SU-DHL-6 (cell line): ENCODE data around the gene ZFP69B.

Experiments
- H2AFZ ChIP-seq: fragments of 200-600 bp; sonication (generic); 2 replicates; pipeline ENCODE4 v1.6.1; 2014; ENCODE audit warnings: low read depth, mild to moderate bottlenecking, moderate library complexity, mixed read lengths, antibody characterized with exemption, low read length; ENCODE audit not compliant: severe bottlenecking
- H3F3A ChIP-seq: fragments of 200-600 bp; shearing (Covaris generic); 2 replicates; pipeline ENCODE4 v1.6.0; 2016; ENCODE audit warnings: antibody characterized with exemption, mild to moderate bottlenecking; ENCODE audit not compliant: insufficient read depth
- H3K27ac ChIP-seq: fragments of 200-600 bp; sonication (generic); 2 replicates; pipeline ENCODE4 v1.5.1; 2016; ENCODE audit warnings: low read depth, mild to moderate bottlenecking, low read length, moderate library complexity, mixed read lengths
- H3K27me3 ChIP-seq: fragments of 200-600 bp; sonication (generic), shearing (Covaris generic); 2 replicates; pipeline ENCODE4 v1.6.0; 2014; ENCODE audit warnings: mild to moderate bottlenecking, low read length
- H3K36me3 ChIP-seq: fragments of 200-600 bp; sonication (generic); 2 replicates; pipeline ENCODE4 v1.6.1; 2014; ENCODE audit warnings: mild to moderate bottlenecking, low read length, mixed read lengths
- H3K4me2 ChIP-seq: fragments of 300-600, 200-600 bp; shearing (Covaris generic), sonication (generic); 2 replicates; pipeline ENCODE4 v1.6.0; 2014; ENCODE audit warnings: low read length, low read depth, mild to moderate bottlenecking; ENCODE audit not compliant: poor library complexity, severe bottlenecking
- H3K4me3 ChIP-seq: fragments of 200-600 bp; sonication (generic); 2 replicates; pipeline ENCODE4 v1.5.1; 2014; ENCODE audit warnings: antibody characterized with exemption, low read length, mild to moderate bottlenecking, mixed read lengths; ENCODE audit not compliant: insufficient read depth, poor library complexity, severe bottlenecking
- H3K79me2 ChIP-seq: fragments of 200-600 bp; sonication (generic); 2 replicates; pipeline ENCODE4 v1.6.1; 2014; ENCODE audit warnings: mild to moderate bottlenecking, low read length, moderate library complexity; ENCODE audit not compliant: insufficient read depth
- H3K9ac ChIP-seq: fragments of 200-600 bp; sonication (generic); 2 replicates; pipeline ENCODE4 v1.7.0; 2014; ENCODE audit warnings: mild to moderate bottlenecking, low read length
- H3K9me2 ChIP-seq: fragments of 200-600 bp; sonication (generic); replicated peaks from 2 replicates; pipeline ENCODE4 v1.6.1; 2014; ENCODE audit warnings: low read length; ENCODE audit not compliant: insufficient read depth
- H3K9me3 ChIP-seq: fragments of 200-600 bp; sonication (generic); 2 replicates; pipeline ENCODE4 v1.6.1; 2014; ENCODE audit warnings: low read length, mixed read lengths; ENCODE audit not compliant: insufficient read depth
- H4K20me1 ChIP-seq: fragments of 200-600 bp; sonication (generic); 2 replicates; pipeline ENCODE4 v1.6.1; 2014; ENCODE audit warnings: low read depth, mild to moderate bottlenecking, antibody characterized with exemption, low read length, moderate library complexity, mixed read lengths
- CTCF ChIP-seq: fragments of 200-600 bp; sonication (generic); IDR thresholded peaks from one replicate; pipeline ENCODE4 v1.5.1; 2017; ENCODE audit warnings: antibody characterized with exemption, mild to moderate bottlenecking, low read length, moderate library complexity; ENCODE audit not compliant: insufficient read depth, poor library complexity, severe bottlenecking
- EZH2phosphoT487 ChIP-seq: fragments of 200-600 bp; sonication (generic), shearing (Covaris generic); conservative IDR thresholded peaks from 2 replicates; pipeline ENCODE4 v1.6.1; 2018; ENCODE audit warnings: mild to moderate bottlenecking, antibody characterized with exemption, low read length, moderate library complexity, mixed read lengths

The ZFP69B gene

DNA sequence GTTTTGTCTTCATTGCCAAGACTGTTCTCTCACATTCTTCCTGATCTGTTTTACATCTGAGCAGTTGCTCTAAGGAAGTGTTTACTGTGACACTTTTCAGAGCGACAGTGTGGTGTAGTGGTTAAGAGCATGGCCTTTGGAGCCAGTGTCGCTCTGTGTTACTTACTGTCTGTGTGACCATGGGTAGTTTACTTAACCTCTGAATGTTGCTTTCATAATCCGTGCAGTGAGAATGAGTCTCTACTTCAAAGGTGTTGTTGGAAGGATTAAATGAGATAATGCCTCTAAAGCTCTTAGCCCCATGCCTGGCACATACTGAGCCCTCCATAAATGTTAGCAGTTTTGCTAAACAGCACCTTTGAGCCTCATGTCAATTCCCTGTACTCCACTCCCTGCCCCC, 35.9 kb upstream of the ZFP69B start:
- Histone ChIP-seq H3K36me3 (peaks cover 7% of the 10 kb centered on the region), H2AFZ (no peak overlapping the region), H3K9me2 (no peaks in the 10 kb centered on the region), H3K9ac (no peak overlapping the region), H3K27me3 (no peaks in the 10 kb centered on the region), H3F3A (no peaks in the 10 kb centered on the region), H3K9me3 (no peaks in the 10 kb centered on the region), H3K27ac (no peak overlapping the region), H3K4me3 (no peak overlapping the region), H4K20me1 (no peaks in the 10 kb centered on the region), H3K79me2 (no peaks in the 10 kb centered on the region), H3K4me2 (no peak overlapping the region)
- no peak for TF ChIP-seq EZH2phosphoT487
- TF ChIP-seq CTCF: no peak

- H3F3A ChIP-seq: no peaks in the 10 kb centered on the region
- H3K27me3 ChIP-seq: no peaks in the 10 kb centered on the region
- TF ChIP-seq EZH2phosphoT487 (no peak), CTCF (no peak)
- no peaks in the 10 kb centered on the region for H3K9me3 ChIP-seq
- no peak overlapping the region for H3K4me3 ChIP-seq
- no peaks in the 10 kb centered on the region for H4K20me1 ChIP-seq
- H3K79me2 ChIP-seq: no peaks in the 10 kb centered on the region
- H3K4me2 ChIP-seq: no peak overlapping the region
- peaks cover 7% of the 10 kb centered on the region for H3K36me3 ChIP-seq
- no peak overlapping the region for H3K27ac ChIP-seq
- no peak overlapping the region for H2AFZ ChIP-seq
- no peak overlapping the region for H3K9ac ChIP-seq
- no peaks in the 10 kb centered on the region for H3K9me2 ChIP-seq
These were observed 33.6 kb upstream of the ZFP69B start for GRCh38 chr1:40416709-40417108.

- Histone ChIP-seq H3K79me2 (no peaks in the 10 kb centered on the region), H3K36me3 (0 out of 2 replicates have a peak, but pooled peaks cover 5% of the 10 kb centered on the region)
- TF ChIP-seq CTCF (no peak), EZH2phosphoT487 (no peak)
These were observed 28.6 kb upstream of the ZFP69B start for GRCh38 chr1:40421431-40422384.

More at GRCh38 chr1:40421431-40422384, 28.6 kb upstream of the ZFP69B start:
- no peak overlapping the region for H3K27ac ChIP-seq
- H3F3A ChIP-seq: no peaks in the 10 kb centered on the region
- no peak overlapping the region for H2AFZ ChIP-seq
- H4K20me1 ChIP-seq: no peaks in the 10 kb centered on the region
- no peaks in the 10 kb centered on the region for H3K9me2 ChIP-seq
- no peaks in the 10 kb centered on the region for H3K9me3 ChIP-seq
- H3K4me3 ChIP-seq: no peak overlapping the region
- H3K27me3 ChIP-seq: no peaks in the 10 kb centered on the region
- H3K9ac ChIP-seq: no peak overlapping the region
- no peak overlapping the region for H3K4me2 ChIP-seq
